ENCODE results near the gene TM4SF4.
"Not testable (repeated sequence)": the region's sequence is repeated elsewhere in the genome, so short reads cannot be mapped to it uniquely, and the experiment has no call there.

TM4SF4 gene

DNA sequence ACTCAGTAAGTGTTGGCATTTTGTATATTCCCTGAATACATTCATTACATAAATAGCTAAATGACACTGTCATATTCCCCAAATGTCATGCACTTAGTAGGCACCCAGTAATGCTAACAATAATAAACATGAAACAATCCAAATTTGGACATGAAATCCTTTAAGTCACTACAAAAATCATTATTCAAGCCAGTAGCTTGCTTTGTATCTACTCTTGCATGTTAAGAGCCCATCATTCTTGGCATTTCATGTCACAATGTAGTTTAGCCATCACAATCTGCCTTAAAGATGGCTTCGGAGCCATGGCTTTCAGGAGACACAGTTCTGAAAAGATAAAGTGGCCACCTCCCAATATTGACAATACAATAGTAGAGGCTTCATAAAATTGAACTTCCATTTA lies 32.9 kb upstream of the TM4SF4 start:
- ATAC-seq (ENCODE audit: low read depth) (no peak), DNase-seq (ENCODE audit: low spot score) (no peak)
- no peaks in the 10 kb centered on the region for H3K9me3 ChIP-seq (ENCODE audit: severe bottlenecking)
- no peak overlapping the region for H3K4me3 ChIP-seq (ENCODE audit: severe bottlenecking)
- H3K27ac ChIP-seq (ENCODE audit: poor library complexity, severe bottlenecking), result no peak overlapping the region
- H3K27me3 ChIP-seq (ENCODE audit: insufficient read depth, poor library complexity, severe bottlenecking), result no peaks in the 10 kb centered on the region
- peaks cover 3% of the 10 kb centered on the region for H3K4me1 ChIP-seq (ENCODE audit: insufficient read depth, poor library complexity, severe bottlenecking)
- TF ChIP-seq CTCF (IDR thresholded peaks at IDR 0.05; ENCODE audit: poor library complexity, severe bottlenecking), result no peak
- no peaks in the 10 kb centered on the region for H3K36me3 ChIP-seq (ENCODE audit: low read depth)

GRCh38 chr3:149442043-149442442 lies 32.5 kb upstream of the TM4SF4 start:
- DNase-seq (ENCODE audit: low spot score) (no peak), ATAC-seq (ENCODE audit: low read depth) (no peak)
- Histone ChIP-seq H3K4me1 (ENCODE audit: insufficient read depth, poor library complexity, severe bottlenecking) (peaks cover 3% of the 10 kb centered on the region), H3K27ac (ENCODE audit: poor library complexity, severe bottlenecking) (no peak overlapping the region), H3K9me3 (ENCODE audit: severe bottlenecking) (no peaks in the 10 kb centered on the region), H3K27me3 (ENCODE audit: insufficient read depth, poor library complexity, severe bottlenecking) (no peaks in the 10 kb centered on the region), H3K36me3 (ENCODE audit: low read depth) (no peaks in the 10 kb centered on the region), H3K4me3 (ENCODE audit: severe bottlenecking) (no peak overlapping the region)
- no peak for TF ChIP-seq CTCF (IDR thresholded peaks at IDR 0.05; ENCODE audit: poor library complexity, severe bottlenecking)

GRCh38 chr3:149442851-149443544 lies 31.5 kb upstream of the TM4SF4 start:
- peaks cover 5% of the 10 kb centered on the region for H3K4me1 ChIP-seq (ENCODE audit: insufficient read depth, poor library complexity, severe bottlenecking)
- H3K36me3 ChIP-seq (ENCODE audit: low read depth), result no peaks in the 10 kb centered on the region
- H3K27me3 ChIP-seq (ENCODE audit: insufficient read depth, poor library complexity, severe bottlenecking), result no peaks in the 10 kb centered on the region
- ATAC-seq (ENCODE audit: low read depth) (peak; percentile 54; the same call in 2 of the 3 replicates), DNase-seq (ENCODE audit: low spot score) (no peak)
- H3K27ac ChIP-seq (ENCODE audit: poor library complexity, severe bottlenecking), result no peak overlapping the region
- H3K4me3 ChIP-seq (ENCODE audit: severe bottlenecking), result no peak overlapping the region
- no peak for TF ChIP-seq CTCF (IDR thresholded peaks at IDR 0.05; ENCODE audit: poor library complexity, severe bottlenecking)
- no peaks in the 10 kb centered on the region for H3K9me3 ChIP-seq (ENCODE audit: severe bottlenecking)

DNA sequence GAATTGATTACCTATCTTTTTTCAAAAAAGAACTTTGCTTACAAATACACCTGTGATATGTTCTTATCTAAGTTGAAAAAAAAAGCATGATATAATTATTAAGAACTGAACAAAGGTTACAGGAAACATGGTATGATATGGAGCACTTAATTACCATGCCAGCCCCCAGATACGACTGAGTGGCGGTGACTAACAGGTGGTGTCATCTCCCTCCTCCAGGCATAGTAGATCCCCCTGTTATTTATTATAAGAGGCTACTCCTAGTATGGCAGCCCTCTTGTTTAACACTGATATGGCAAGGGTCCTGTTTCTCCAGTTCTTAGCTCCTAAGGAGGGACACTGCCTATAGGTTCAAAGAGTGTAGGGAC lies 31.0 kb upstream of the TM4SF4 start:
- ATAC-seq (ENCODE audit: low read depth) (no peak), DNase-seq (ENCODE audit: low spot score) (no peak)
- Histone ChIP-seq H3K4me1 (ENCODE audit: insufficient read depth, poor library complexity, severe bottlenecking) (peaks cover 10% of the 10 kb centered on the region), H3K9me3 (ENCODE audit: severe bottlenecking) (no peaks in the 10 kb centered on the region), H3K36me3 (ENCODE audit: low read depth) (no peaks in the 10 kb centered on the region), H3K27ac (ENCODE audit: poor library complexity, severe bottlenecking) (no peak overlapping the region), H3K4me3 (ENCODE audit: severe bottlenecking) (no peak overlapping the region), H3K27me3 (ENCODE audit: insufficient read depth, poor library complexity, severe bottlenecking) (no peaks in the 10 kb centered on the region)
- no peak for TF ChIP-seq CTCF (IDR thresholded peaks at IDR 0.05; ENCODE audit: poor library complexity, severe bottlenecking)

GRCh38 chr3:149444867-149445266 lies 29.6 kb upstream of the TM4SF4 start:
- not testable (repeated sequence) for DNase-seq (ENCODE audit: low spot score); ATAC-seq (ENCODE audit: low read depth)

More at GRCh38 chr3:149444867-149445266, 29.6 kb upstream of the TM4SF4 start:
- not testable (repeated sequence) for H3K27ac ChIP-seq (ENCODE audit: poor library complexity, severe bottlenecking); H3K4me3 ChIP-seq (ENCODE audit: severe bottlenecking); H3K9me3 ChIP-seq (ENCODE audit: severe bottlenecking); H3K36me3 ChIP-seq (ENCODE audit: low read depth); H3K27me3 ChIP-seq (ENCODE audit: insufficient read depth, poor library complexity, severe bottlenecking)
- peaks cover 15% of the 10 kb centered on the region for H3K4me1 ChIP-seq (ENCODE audit: insufficient read depth, poor library complexity, severe bottlenecking)

Data from RWPE2 (cell line).